ENCODE data around the gene GATAD2A.
A peak's percentile ranks its signal among the peaks of the same experiment; 100 is the strongest.

GATAD2A gene

DNA sequence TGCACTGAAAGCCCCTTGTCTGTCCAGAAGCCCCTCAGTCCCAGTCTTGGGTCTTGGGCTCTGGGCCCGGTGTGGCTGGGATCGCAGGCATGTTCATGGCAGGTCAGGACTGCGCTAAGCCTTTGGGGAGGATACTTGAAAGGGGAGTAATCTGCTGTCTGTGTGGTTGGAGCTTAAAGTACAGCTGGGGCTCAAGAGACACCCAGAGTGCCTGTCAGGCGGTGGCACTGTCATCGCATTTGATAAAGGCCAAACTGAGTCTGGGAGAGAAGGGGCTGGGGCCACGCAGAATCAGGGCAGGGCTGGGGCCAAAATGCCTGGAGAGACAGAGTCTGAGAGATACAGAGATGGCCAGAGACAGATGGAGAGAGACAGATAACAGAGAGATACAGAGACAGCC, 128.4 kb downstream of the GATAD2A start:
- DNase-seq = no peak

- DNase-seq = no peak
Observed at GRCh38 chr19:19534556-19535265, 129.2 kb downstream of the GATAD2A start.

DNA sequence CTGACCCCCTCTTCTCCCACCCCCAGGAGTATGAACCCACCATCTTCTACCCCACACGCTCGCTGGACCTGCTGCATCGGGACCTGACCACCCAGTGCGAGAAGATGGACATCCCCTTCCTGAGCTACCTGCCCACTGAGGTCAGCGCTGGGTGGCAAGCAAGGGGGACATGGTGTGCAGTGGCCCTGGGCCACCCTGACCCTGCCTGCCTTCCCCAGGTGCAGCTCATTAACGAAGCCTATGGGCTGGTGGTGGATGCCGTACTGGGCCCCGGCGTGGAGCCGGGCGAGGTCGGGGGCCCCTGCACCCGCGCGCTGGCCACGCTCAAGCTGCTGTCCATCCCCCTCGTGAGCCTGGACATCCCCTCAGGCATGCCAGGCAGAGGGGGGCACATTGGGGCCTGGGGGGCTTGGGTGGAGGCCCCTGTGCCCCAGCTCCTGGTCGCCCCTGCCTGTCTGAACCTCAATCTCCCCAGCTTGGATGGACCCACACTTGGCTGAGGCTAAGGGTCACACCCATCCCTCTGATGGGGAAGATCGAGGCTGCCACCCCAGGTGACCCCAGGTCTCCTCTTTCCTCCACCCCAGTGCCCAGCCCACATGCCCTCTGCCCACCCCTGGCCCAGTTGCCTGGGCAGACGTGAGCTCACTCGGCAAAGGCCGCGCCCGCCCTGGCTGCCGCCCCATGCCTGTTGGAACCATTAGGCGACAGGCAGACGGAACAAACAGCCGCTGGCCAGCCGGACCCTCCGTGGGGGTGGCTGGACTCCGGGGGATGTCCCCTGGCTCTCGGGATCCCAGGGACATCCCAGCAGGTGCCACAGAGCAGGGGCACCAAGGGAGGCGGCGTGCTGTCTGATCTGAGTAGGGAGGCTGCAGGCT, 130.1 kb downstream of the GATAD2A start:
- DNase-seq = no peak

GRCh38 chr19:19537075-19538048, 131.9 kb downstream of the GATAD2A start:
- no peak for DNase-seq

DNA sequence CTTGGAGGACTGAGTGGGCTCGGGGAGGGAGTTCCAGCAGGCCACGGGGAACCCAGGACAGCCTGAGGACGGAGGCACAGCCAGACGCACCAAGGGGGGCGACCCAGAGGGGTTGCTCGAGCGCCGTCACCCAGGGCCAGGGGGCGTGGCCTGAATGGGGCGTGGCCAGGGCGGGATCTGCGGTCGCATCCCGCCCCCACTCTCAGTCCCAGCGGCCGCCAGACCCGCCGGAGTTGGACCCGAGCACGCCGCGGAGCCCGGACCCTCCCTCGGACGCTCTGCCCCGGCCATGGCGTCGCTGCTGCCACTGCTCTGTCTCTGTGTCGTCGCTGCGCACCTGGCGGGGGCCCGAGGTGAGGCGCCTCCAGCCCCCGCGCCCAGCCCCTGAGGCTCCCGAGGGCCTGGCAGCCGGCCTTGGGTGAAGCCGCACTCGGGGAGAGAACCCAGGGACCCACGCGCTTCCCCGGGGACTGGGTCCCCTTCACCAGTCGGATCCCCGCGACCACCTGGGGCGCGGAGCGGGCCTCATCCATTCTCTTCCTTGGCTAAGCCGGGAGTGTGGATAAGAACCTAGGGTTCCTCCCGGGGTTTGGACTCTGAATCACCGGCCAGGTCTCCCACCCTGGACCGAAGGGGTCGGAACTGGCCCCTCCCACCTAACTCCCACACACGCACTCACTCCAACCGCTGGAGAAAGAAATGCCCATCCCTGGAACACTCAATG, 132.7 kb downstream of the GATAD2A start, which contains the start of gene CILP2:
Gene CILP2 (plus strand): TSS at position 205 of the 724 bp plus-strand sequence. CDS start 85 bp downstream, at position 290.
- peak; percentile 42 for DNase-seq

DNA sequence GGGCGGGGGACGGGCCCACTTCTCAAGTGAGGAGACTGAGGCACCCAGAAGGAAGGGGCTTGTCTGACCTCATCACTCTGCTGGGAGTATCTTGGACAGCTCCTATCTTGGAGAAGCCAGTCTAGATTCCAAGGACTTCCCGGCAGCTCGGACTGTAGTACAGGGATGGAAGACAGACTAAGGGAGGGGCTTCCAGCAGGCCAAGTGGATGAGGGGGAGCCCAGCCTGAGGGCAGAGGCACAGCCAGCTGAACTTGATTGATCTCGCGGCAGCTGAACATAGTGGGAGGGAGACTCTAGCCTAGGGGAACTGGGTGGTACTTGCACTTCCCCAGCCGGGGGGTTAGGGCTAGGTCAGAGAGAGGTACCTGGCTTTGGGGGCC, 133.3 kb downstream of the GATAD2A start:
- no peak for DNase-seq

GRCh38 chr19:19539698-19540063, 134.2 kb downstream of the GATAD2A start:
- DNase-seq = no peak

- peak; percentile 60 for DNase-seq
Observed at GRCh38 chr19:19540064-19540714, 134.7 kb downstream of the GATAD2A start.

GRCh38 chr19:19540715-19541515, 135.4 kb downstream of the GATAD2A start:
- DNase-seq = peak; percentile 71

- no peak for DNase-seq
Observed at GRCh38 chr19:19541616-19542015, 136.1 kb downstream of the GATAD2A start.

DNA sequence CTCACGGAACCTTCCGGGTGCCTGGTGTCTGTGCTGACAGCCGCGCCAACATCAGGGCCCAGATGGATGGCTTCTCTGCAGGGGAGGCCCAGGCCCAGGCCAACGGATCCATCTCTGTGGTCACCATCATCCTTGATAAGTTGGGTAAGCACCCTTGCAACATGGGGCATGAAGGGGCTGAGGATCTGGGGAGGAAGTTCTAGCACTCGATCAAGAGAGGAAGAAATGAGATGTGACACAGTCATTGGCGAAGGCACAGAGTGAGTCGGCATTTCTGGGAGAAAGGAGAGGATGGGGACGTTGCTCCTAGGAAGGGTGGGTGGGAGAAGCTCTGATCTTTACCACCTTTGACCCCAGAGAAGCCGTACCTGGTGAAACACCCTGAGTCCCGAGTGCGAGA, 137.0 kb downstream of the GATAD2A start:
- no peak for DNase-seq

DNA sequence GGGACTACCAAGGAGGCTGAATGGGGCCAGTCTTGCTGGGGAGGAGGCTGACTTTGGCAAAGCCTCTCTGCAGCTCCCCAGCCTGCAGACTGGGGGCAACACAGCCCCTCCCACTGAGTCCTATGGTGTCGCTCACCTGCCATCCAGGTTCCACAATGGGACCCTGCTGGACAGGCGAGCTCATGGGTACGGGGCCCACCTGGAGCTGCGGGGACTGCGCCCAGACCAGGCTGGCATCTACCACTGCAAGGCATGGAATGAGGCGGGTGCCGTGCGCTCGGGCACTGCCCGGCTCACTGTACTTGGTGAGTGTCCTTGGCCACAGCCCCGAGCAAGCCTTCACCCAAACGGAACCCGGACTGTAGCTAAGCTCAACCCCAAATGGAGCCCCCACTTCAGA, 137.6 kb downstream of the GATAD2A start:
- DNase-seq = no peak

- no peak for DNase-seq
Observed at GRCh38 chr19:19543640-19544039, 138.2 kb downstream of the GATAD2A start.

GRCh38 chr19:19544257-19544953, 138.9 kb downstream of the GATAD2A start:
- no peak for DNase-seq

GRCh38 chr19:19544954-19545591, 139.6 kb downstream of the GATAD2A start:
- DNase-seq = no peak

- DNase-seq = no peak
Observed at GRCh38 chr19:19545707-19546106, 140.2 kb downstream of the GATAD2A start.

DNA sequence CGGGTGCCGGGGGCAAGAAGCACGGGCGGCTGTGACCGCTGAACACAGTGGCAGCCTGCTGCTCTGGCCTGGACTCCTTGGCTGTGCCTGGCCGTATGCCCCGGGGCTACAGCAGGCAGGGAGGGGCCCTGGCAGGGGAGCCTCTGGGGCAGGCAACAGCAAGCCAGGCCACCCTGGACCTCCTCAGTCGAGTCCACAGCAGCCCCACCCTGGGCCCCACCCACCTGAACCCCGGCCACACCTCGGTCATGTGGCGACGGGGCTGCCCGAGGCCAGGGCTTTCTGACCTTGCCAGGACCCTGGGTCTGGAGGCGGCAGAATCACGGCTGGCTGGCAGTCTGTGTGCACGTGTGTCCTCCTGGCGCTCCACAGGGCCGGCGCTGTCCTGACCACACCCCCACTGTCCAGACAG, 141.3 kb downstream of the GATAD2A start:
- no peak for DNase-seq

- DNase-seq = no peak
Observed at GRCh38 chr19:19547674-19548336, 142.3 kb downstream of the GATAD2A start.
